ENCODE measurements around the gene PPP1CC. TPM values are rescaled to one million over a fixed set of nuclear protein-coding genes. Genes with fewer than 3 reads are reported as not detected.

PPP1CC gene
- total and polyA plus RNA-seq, 2 of the 4 experiments (the other 2 are of a cell fraction), result 71.0 to 126 TPM

GRCh38 chr12:110726708-110727369, 15.9 kb downstream of the PPP1CC start:
- DNase-seq, result no peak
- H2BK20ac ChIP-seq (ENCODE audit: low read depth, low read length), result no peak overlapping the region
- H3K4me1 ChIP-seq (ENCODE audit: control insufficient read depth, insufficient read depth, low read length), result no peaks in the 10 kb centered on the region
- H3K27ac ChIP-seq (ENCODE audit: insufficient read depth, low read length), result no peak overlapping the region
- no peak overlapping the region for H3K18ac ChIP-seq (ENCODE audit: low read depth, low read length)
- no peak overlapping the region for H3K23ac ChIP-seq (ENCODE audit: low read depth, low read length)
- no peak overlapping the region for H3K9ac ChIP-seq (ENCODE audit: low read depth, low read length)
- no peak overlapping the region for H4K91ac ChIP-seq (ENCODE audit: insufficient read depth, low read depth, low read length)
- H4K8ac ChIP-seq (ENCODE audit: low read depth in 2 of 2, low read length in 2 of 2), result no peak overlapping the region
- peaks cover 34% of the 10 kb centered on the region for H4K20me1 ChIP-seq (ENCODE audit: insufficient read depth, low read length)
- no peak overlapping the region for H3K4me3 ChIP-seq (ENCODE audit: insufficient read depth, low read depth, low read length)
- TF ChIP-seq CEBPB (IDR thresholded peaks at IDR 0.05; ENCODE audit: low read depth, low read length) (no peak), RCOR1 (IDR thresholded peaks at IDR 0.05; ENCODE audit: insufficient replicate concordance, low read length) (no peak), NFE2L2 (IDR thresholded peaks at IDR 0.05; ENCODE audit: low read depth, low read length) (no peak), MXI1 (IDR thresholded peaks at IDR 0.05; ENCODE audit: borderline replicate concordance, low read depth, low read length) (no peak), MAFK (IDR thresholded peaks at IDR 0.05; ENCODE audit: low read depth, low read length) (no peak), USF2 (IDR thresholded peaks at IDR 0.05; ENCODE audit: low read depth, low read length) (no peak), BHLHE40 (IDR thresholded peaks at IDR 0.05; ENCODE audit: low read depth, low read length) (no peak), CTCF (conservative IDR thresholded peaks at IDR 0.05; ENCODE audit: low read depth, low read length) (no peak), RFX5 (IDR thresholded peaks at IDR 0.05; ENCODE audit: low read depth, low read length) (no peak), CHD1 (IDR thresholded peaks at IDR 0.05; ENCODE audit: low read depth, low read length) (no peak), SMC3 (IDR thresholded peaks at IDR 0.05; ENCODE audit: low read depth, low read length) (no peak), POLR2A (IDR thresholded peaks at IDR 0.05; ENCODE audit: low read depth, low read length) (no peak)
- H2BK120ac ChIP-seq (ENCODE audit: low read depth, low read length), result no peak overlapping the region
- no peak overlapping the region for H3K14ac ChIP-seq (replicated peaks; ENCODE audit: low read depth, low read length)
- no peak overlapping the region for H2BK15ac ChIP-seq (ENCODE audit: low read depth, low read length)
- no TSS peak for BruUV-seq (replicated peaks)
- no peak overlapping the region for H2AFZ ChIP-seq (replicated peaks; ENCODE audit: low read length, poor library complexity)
- no peak overlapping the region for H4K5ac ChIP-seq (ENCODE audit: low read depth, low read length)
- H2AK5ac ChIP-seq (ENCODE audit: low read depth, low read length), result no peak overlapping the region
- no peaks in the 10 kb centered on the region for H3K27me3 ChIP-seq (ENCODE audit: control insufficient read depth, insufficient read depth, low read length)
- CTCF ChIA-PET, result interaction anchor here (0.7 kb wide), 1 partner anchor 78 kb away, joined by 3 read pairs; no protein-coding TSS in a partner anchor
- H2AK9ac ChIP-seq (replicated peaks; ENCODE audit: low read depth, low read length, poor library complexity), result no peak overlapping the region
- in situ Hi-C loops (cut with MboI; ENCODE audit: low sequenced_read_pairs) (no loop called here), intact Hi-C loops (cut with micrococcal nuclease) (loop anchor here (10.0 kb wide), 1 partner anchor 272 kb away; the partner anchor contains the start of gene ARPC3), dilution Hi-C loops (cut with HindIII; ENCODE audit: low sequenced_read_pairs, unreplicated experiment) (no loop called here)
- H3K9me1 ChIP-seq (ENCODE audit: insufficient read depth, low read length), result peaks cover 4% of the 10 kb centered on the region
- peaks cover 30 to 44% of the 10 kb centered on the region in 2 experiments for H3K79me1 ChIP-seq (ENCODE audit: low read depth in 1 of 2, low read length in 2 of 2)
- H3K9me3 ChIP-seq (ENCODE audit: control insufficient read depth, insufficient read depth, low read length), result no peaks in the 10 kb centered on the region
- H3K4me2 ChIP-seq (ENCODE audit: low read depth, low read length), result no peak overlapping the region
- peaks cover 49% of the 10 kb centered on the region for H3K36me3 ChIP-seq (ENCODE audit: control insufficient read depth, insufficient read depth, low read length)
- WGBS, 2 experiments (ENCODE audit: extremely low coverage in 2 of 2, insufficient read length in 1 of 2), result 88% methylated on average over 3 of the region's 9 CpGs; no CpG with 5 or more reads in 1 of the 2 experiments
- POLR2A ChIA-PET (ENCODE audit: unreplicated experiment), result no interaction called here
- no peak overlapping the region for H3K4ac ChIP-seq (ENCODE audit: low read depth, low read length)
- no peak for ATAC-seq (ENCODE audit: low read depth)
- H2BK5ac ChIP-seq (ENCODE audit: low read depth, low read length, poor library complexity, severe bottlenecking), result no peak overlapping the region
- H3K56ac ChIP-seq (ENCODE audit: extremely low read depth, insufficient read depth, low read length), result no peak overlapping the region
